AG08396 (cell line): ENCODE measurements around the gene KLHL2.
"Not testable (repeated sequence)": the region's sequence is repeated elsewhere in the genome, so short reads cannot be mapped to it uniquely, and the experiment has no call there.

ENCODE experiments used
- DNase-seq: peaks from one replicate; pipeline ENCODE4 v3.0.0; 2012; ENCODE audit warnings: low spot score, mixed read lengths

The KLHL2 gene

DNA sequence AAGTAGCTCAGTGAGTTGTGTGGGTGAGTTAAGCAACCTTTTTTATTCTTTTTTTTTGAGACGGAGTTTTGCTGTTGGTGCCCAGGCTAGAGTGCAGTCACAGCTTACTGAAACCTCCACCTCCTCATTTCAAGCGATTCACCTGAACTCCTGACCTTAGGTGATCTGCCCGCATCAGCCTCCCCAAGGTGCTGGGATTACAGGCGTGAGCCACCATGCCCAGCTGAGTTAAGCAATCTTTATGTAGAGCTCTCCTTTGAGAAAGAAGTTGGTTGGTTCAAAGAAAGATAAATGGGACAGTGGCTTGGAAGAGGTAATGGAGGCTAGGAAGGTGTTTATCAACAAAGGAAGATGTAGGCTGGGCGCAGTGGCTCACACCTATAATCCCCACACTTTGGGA, 123.3 kb downstream of the KLHL2 start:
- DNase-seq: no peak

DNA sequence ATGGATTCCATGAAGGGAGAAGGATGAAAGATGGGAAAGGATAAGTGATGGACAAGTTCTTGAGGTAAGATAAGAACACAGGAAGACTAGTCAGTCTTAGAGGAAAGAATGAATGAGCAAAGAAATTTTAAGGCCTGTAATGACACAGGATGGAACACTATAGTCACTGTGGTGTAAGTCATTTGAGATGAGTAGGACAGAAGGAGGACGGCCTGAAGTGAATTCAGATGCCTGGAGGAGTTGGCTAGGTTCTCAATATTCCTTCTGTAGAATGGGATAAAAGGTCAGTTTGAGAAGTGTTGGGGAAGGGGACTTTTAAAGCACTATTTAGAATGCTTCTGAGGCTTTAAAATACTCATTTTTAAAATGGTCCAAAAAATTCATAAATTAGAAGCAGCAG, 124.0 kb downstream of the KLHL2 start:
- DNase-seq: no peak

DNA sequence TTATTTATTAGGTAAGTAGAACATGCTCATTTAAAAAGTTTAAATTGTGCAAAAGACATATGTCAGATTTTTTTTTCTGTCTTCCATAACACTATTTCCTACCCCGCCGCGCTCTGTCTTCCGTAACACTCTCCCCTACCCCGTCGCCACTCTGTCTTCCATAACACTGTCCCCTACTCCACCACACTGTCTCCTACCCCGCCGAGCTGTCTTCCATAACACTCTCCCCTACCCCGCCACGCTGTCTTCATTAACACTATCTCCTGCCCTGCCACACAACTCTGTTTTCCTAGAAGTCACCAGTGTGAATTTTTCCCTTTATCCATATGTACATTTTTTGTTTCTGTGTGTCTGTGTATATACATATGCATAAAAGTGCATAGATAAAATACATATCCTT, 124.5 kb downstream of the KLHL2 start:
- DNase-seq: no peak

DNA sequence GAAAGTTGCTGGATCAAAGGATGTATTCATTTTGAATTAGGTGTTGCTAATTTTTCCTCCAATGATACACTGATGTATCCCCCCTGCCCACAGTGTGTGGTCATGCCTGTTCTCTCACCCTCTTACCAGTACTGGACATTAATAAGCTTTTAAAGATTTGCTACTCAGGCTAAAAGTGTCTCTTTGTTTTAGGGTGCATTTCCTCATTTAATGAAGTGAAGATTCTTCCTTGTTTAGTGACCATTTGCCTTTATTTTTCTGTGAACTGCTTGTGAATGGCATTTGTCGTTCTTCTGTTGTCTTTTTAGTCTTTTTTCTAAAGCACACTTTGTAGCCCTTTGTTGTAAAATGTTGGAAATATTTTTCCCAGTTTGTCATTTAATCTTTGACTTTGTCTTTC, 125.1 kb downstream of the KLHL2 start:
- no peak for DNase-seq

DNA sequence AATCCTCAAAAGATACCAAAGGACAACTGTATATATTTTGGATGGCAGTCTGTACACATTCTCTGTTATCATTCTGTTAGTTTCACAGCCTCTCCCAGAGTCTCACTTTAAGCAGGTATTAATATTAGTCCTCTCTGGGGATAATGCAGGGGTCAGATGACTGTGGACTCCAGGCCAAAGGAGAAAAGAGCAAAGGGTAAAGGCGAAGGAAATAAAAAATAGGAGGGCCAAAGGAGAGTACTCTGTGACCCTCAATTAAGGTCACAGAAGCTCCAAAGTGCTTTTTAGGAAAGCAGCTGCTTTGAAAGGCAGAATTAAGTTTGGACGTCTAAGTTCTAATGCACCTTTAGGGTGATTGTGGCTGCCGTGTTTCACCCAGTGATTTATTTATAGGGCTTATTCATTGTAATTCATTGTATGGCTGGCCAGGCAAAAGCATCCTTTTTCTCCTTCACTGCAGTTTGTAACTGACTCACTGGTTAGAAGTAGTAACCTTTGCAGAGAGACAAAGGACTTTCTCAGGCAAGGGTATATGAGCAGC, 127.9 kb downstream of the KLHL2 start:
- DNase-seq: no peak

DNA sequence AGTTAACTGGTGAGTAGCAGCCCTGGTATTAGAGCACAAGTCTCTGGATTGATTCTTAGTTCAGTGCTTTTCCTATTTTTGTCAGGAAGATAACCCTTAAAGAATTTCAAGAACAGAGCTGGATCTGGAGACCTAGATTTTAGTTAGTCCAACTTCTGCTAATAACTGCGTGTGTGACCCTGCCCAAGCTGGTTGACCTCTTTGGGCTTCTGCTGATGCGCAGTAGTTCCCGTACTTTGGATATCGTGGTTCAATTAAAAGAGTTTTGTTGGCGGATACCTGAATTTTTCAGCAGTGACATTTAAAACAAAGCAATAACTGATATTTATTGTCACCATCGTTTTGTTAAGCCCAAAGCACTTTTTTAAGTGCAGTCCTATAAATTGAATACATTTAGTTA, 129.4 kb downstream of the KLHL2 start:
- no peak for DNase-seq

DNA sequence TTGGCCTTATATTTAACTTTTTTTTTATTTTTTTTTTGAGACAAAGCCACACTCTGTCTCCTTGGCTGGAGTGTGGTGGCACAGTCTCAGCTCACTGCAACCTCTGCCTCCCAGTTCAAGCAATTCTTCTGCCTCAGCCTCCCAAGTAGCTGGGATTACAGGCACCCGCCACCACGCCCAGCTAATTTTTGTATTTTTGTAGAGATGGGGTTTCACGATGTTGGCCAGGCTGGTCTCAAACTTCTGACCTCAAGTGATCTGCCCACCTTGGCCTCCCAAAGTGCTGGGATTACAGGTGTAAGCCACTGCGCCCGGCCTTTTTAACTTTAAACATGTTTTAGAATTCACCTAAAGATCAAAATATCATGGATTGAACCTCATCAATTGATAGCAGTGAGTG, 135.0 kb downstream of the KLHL2 start:
- DNase-seq: not testable (repeated sequence)

DNA sequence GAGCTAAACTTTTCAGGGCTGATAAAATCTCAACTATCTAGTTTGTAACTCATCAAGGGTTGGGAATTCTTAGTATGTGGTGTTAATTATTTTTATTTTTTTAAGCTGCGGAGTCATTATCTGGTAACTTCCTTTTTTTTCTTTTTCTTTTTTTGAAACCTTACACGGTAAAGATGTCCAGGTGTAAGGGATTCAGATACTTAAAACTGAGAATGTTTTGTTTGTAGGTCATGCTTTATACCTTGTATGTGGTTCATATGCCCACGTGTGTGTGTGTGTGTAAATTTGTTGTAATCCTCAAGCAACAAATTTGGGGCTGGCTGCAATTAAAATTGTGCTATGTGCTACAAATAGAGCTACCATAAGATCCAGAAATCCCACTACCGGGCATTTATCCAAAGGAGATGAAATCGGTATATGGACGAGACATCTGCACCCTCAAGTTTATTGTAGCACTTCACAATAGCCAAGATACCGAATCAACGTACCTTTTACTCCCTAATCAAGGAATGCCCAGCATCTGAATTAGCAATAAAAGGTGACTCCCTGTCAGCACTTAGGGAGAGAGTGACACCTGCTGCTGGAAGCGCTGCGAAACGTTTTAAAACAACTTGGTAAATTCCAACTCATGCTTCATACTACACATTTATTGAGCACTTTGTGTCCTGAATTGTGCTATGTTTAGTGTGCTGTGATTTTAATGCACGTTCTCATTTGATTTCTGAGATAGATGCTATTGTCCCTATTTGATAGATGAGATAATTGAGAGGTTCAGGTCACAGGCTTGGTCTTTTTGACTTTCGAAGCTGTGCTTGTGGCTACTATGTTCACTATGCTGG, 136.2 kb downstream of the KLHL2 start:
- no peak for DNase-seq

DNA sequence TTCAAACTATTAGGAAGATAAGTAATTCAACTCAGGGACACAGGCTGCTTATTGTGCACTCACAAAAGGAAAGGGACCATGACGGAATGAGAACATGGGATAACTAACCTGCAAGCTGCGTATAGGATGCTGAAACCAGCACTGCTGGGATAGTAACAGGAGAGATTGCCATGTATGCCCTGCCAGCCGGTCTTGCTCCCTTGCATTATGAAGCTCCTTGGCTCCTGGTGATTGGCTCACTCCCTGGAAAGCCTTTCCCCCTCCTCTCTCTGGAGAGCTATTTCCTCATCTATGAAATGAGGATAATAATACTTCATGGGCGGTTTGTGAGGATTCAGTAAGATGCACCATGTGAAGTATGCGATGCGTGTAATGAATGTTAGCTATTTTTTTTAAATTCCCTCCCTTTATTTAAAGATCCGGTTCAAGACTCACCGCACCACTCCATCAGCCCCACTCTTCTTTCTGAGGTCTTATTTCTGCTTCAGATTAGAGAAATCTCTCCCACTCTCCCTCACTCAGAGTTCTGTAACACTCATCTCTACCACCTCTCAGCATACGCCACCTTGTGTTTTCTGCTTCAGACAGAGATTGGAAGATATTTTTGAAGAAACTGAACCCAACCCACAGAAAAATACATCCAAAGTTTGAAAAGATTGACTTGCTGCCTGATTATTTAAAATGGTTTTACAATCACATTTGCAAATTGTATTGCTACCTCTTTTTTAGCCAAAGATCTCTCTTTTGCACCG, 138.5 kb downstream of the KLHL2 start:
- no peak for DNase-seq

DNA sequence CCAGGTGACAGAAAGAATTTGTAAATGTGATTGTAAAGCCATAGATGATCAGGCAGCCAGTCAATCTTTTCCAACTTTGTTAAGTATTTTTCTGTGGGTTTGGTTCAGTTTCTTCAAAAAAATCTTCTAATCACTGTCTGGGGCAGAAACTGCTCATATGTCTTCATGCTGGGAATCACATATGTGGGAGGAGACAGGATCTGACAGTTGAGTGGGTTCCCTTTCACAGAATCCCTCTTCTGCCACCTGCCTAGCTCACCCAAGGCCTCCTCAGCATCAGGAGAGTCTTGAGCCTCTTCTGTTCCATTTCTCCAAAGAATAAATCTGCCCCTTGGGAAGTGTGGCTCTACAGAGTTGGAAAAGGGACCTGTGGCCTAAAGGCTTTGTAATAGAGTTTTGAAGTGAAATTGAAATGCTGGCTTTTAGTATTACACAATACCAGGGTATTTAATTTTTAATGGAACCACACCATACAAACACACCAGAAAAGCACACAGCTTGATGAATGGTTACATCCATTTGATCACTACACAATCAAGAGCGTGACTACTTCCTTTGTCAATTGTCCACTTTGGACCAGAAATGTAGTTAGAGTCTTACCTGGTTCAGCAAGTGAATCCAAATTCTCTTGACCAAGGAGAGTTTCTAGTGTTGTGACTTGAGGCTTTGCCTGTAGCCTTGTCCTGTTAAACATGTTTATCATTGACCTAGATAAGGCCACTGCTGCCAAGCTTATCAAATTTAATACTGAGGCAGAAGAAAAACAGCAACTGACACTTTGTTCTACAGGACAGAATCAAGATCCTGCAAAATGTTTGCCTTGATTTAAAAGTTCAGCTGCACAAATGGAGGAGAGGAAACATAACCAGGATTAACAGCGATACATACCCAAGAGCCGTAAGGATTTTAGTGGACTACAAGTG, 140.5 kb downstream of the KLHL2 start:
- no peak for DNase-seq

DNA sequence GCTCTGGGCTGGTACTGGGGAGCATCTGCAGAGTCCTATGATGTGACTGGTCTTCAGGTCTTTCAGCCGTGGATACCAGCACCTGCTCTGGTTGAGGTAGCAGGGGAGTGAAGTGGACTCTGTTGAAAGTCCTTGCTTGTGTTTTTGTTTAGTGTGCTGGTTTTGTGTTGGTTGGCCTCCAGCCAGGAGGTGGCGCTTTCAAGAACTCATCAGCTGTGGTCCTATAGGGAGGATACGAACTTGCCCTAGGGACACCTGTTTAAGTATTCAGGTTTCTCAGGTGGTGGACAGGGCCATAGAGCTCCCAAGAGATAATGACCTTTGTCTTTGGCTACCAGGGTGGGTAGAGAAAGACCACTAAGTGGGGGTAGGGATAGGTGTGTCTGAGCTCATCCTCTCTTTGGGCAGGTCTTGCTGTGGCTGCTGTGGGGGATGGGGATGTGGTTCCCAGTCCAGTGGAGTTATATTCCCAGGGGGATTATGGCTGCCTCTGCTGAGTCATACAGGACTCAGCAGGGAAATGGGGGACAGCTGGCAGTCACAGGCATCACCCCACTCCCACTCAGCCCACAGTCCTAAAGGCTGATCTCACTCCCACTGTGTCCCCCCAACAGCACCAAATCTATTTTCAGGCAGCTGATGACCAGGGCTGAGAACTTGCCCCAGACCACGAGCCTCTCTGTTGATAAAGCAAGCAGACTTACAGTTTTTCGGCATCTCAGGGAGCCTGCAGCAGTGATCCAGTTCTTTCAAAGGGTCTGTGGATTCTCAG, 144.2 kb downstream of the KLHL2 start:
- DNase-seq: no peak

DNA sequence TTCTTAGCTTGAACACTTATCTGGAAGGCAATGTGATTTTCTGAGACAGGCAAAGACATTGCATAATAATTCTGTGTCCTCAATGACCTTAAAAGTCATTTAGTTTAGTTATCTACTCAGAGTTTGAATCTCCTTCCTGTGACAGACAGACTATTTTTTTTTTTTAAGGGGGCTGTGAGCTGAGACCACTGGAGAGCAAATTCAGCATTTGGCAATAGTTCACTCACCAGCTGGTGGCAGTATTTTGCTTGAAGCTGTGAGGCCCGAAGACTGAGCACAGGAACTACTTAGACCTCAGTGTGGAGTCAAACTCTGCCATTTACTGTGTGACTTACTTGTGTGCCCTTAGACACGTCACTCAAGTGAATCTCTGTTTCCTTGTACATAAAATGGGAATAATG, 148.5 kb downstream of the KLHL2 start:
- DNase-seq: peak; percentile 13

DNA sequence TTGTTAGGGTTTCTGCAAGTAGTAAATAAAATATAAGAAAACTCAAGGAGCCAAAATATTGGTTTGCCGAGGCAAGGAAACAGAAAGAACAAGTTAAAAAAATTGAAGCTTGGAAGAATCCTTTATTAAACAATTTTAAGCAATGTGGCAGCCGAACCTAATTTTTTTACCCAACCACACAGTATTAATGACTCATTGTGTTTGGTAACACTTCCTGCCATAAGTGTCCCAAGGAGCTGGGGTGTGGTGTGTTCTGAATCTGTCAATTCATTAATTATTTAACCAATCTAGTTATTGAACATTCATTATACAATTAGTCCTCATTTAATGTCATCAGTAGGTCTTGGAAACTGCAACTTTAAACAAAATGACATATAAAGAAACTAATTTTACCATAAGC, 152.1 kb downstream of the KLHL2 start:
- no peak for DNase-seq

DNA sequence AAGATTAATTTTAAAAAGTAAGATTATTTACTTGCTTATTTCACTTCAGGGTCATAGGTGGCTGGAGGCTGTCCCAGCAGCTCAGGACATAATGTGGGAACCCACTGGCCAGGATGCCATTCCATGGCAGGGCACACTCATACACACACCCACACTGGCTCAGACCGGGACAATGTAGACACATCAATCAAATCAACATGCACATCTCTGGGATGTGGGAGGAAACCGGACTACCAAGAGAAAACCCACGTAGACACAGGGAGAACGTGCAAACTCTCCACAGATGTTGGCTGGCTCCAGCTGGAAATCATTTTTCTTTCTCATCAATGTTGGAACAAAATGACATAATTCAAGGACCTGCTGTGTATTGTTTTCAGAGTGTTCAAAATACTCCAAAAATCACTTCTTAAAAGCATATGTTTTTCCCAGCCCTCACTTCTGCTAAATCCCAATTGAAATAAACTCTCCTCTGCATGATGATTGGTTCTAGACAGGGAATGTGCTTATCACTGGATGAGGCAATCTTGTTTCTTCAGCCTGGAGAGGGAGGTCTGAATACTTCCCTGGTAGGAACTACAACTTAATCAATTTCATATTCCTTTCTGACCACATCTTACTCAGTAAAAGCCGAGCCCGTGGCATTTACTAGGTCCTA, 152.8 kb downstream of the KLHL2 start:
- no peak for DNase-seq

DNA sequence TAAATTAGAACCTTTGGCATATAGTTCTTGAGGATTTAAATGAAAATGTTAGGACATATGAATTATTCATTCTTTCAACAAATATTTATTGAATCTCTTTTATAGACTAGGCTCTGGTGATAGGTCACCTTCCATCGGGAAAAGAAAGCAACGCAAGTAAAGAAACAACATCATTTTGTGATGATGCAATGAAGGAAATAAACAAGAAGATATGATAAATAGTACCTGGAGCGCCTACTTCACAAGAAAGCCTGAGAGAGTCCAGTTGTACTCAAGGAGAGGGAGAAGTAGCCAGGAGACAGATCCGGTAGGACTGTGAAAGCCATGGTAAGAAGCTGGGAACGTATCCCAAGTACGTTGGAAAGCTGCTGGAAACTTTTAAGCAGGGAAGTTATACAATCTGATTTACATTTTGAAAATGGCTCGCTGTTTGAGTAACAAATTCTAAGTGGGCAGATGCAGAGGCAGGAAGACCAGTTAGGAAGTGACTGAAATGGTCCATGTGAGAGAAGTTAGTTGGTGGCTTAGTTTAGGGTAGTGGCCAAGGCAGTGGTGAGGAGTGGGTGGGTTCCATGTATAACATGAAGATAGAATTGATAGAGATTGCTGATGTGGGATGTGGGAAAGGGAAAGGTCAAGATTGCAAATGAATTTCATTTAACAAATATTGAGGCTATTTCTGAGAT, 153.8 kb downstream of the KLHL2 start:
- no peak for DNase-seq

DNA sequence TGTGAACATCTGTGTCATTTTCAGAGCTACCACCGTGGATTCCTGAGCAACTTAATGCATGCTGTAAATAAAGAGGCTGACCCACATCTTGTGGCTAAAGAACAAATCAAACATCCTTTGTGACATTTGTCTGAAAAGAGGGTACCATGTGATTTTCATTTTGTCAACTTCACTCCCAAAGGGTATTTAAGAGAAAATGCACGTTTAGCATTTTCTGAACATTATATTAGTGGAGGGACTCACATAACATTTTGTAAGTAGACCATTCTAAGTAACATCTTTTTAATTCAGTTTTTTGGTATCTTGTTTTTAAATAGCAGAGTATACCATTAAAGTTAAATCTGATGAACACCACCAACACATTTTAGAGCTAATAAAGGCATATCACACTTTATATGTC, 154.4 kb downstream of the KLHL2 start:
- DNase-seq: no peak

DNA sequence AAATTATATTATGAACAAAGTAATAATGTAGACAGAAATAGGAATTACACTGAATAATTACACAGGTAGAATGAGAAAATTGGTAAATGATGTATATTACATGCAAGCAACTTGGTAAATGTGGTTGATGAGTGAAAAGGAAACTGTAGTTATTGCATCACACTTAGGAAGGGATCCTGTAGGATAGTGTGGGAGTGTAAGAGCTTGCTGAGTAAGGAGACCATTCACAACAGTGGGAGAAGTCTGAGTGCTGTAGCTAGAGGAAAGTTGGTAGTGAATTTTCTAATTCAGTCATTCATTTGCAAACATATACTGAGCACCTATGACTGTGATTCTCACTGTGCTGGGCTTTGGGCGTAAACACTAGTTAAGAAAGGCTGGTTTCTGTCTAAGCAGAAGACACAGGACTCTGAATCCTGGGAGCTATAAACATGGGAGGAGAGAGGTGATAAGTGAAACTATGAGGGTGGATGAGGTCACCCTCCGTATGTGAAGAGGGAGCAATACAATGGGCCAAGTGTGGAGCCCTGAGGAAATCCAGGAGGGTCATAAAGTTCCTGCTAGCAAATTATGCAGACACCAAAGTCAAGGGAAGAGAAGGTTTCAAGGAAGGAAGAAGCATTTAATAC, 157.2 kb downstream of the KLHL2 start:
- DNase-seq: no peak

DNA sequence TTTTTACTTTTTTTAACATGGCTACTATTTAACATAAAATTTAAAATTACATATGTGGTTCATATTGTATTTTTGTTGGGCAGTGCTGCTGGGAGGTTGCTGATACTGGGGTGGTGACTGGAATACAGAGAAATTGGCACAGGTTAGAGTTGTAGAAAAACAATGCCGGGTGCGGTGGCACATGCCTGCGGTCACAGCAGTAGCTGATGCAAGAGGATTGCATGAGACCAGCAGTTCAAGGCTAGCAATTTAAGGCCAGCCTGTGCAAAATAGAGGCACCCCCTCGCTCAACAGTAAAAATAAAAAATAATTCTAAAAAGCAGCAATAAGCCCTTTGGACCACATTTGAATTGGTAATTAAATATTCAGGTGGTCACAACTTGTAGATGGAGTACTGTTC, 159.7 kb downstream of the KLHL2 start:
- DNase-seq: no peak

DNA sequence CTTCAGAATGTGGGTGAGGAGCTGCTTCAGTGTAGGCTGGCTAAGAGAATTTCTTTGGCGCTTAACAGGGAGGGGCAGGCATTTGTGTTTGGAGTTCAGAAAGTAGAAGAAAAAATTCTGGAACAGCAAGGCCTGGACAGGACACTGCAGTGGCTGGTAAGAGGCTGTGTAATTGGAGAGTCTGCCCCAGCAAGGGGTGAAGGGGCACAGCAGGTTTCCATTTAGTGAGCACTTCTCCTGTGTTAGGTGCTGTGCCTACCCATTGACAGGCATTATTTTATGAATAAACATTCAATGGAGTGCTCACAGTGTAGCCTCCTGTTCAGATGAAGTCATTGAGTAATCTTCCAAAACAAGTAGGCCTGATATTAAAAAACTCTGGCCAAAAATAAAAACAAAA, 160.8 kb downstream of the KLHL2 start:
- DNase-seq: no peak

DNA sequence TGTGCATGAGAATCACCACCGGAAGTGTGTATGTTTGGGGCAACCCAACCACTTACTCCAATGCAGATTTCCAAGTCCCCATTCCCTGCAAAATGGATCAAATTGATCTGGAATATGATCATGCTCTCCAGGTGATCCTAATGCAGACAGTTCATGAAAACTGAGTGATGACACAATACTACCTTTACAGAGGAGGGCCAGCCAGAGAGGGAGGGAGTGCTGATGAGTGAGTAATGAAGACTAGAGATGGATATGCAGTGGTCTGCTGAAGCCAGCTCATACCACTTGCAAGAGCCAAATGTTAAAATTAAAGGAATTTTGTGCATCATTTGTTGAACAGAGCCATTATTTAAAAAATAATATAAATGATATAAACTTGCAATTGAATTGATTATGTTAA, 161.2 kb downstream of the KLHL2 start:
- no peak for DNase-seq
